COLO829 (cell line): ENCODE data around the gene FBLIM1.
"Not testable (repeated sequence)": the region's sequence is repeated elsewhere in the genome, so short reads cannot be mapped to it uniquely, and the experiment has no call there.

ENCODE experiments used
- DNase-seq: peaks from one replicate; pipeline ENCODE4 v3.0.0; 2012; ENCODE audit warnings: low spot score

FBLIM1 gene

GRCh38 chr1:15767941-15768340 is 9.3 kb downstream of the FBLIM1 start:
- DNase-seq = no peak

DNA sequence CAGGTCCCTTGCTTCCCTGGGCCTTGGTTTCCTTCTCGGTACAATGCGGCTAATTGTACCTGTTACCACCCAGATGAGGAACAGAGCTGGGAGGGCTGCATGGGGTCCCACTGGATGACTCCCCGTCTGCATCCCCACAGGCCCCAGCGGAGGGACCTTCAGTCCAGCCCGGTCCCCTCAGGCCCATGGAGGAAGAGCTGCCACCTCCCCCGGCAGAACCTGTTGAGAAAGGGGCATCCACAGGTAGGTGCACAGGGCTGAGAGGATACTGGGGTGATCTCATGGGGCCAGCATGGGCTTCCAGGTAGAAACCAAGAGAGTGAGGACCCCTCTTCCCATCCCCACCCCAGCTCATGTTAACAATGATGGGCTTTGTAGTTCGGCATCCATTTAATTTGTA is 9.8 kb downstream of the FBLIM1 start:
- no peak for DNase-seq

GRCh38 chr1:15770313-15770962 is 11.8 kb downstream of the FBLIM1 start:
- no peak for DNase-seq

- DNase-seq = no peak
These were observed 13.4 kb downstream of the FBLIM1 start for GRCh38 chr1:15771836-15772515.

GRCh38 chr1:15775706-15776105 is 17.1 kb downstream of the FBLIM1 start:
- no peak for DNase-seq

DNA sequence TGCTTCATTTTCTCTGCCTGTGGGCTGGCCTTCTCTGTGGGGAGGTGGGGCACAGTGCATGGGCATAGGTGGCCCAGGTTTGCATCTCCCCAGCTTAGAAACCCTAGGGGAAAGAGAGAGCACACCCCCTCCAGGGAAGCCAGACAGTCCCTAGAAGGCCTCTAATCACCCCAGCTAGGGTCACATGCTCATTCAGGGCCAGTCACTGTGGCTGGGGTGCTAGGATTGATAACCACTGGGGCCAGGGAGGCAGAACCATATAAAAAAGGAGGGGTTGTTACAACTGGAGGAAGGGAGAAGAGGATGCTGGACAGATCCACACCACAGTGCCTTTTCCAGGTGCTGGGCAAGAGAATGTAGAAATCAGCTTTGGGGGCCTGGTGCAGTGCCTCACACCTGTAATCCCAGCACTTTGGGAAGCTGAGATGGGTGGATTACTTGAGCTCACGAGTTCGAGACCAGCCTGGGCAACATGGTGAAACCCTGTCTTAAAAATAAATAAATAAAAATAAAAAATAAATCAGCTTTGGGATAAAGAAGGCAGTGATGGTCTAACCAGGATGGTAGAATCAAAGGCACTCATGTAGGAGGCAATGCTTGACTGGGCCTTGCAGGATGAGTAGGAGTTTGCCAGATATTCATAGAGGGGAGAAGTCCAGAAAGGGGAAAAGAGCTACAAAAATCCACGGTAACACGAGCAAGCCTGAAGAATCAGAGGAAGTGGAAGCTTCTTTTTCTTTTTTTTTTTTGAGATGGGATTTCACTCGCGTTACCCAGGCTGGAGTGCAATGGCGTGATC is 19.5 kb downstream of the FBLIM1 start:
- no peak for DNase-seq

DNA sequence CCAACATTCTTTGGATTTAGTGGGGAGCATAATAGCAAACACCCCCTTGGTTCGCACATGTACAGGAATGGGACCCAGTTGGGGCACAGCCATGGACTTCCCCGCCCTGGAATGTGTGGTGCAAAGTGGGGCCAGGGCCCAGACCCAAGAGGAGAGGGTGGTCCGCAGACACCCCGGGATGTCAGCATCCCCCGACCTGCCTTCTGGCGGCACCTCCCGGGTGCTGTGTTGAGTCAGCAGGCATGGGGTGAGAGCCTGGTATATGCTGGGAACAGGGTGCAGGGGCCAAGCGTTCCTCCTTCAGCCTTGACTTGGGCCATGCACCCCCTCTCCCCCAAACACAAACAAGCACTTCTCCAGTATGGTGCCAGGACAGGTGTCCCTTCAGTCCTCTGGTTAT is 27.1 kb downstream of the FBLIM1 start:
- no peak for DNase-seq

DNA sequence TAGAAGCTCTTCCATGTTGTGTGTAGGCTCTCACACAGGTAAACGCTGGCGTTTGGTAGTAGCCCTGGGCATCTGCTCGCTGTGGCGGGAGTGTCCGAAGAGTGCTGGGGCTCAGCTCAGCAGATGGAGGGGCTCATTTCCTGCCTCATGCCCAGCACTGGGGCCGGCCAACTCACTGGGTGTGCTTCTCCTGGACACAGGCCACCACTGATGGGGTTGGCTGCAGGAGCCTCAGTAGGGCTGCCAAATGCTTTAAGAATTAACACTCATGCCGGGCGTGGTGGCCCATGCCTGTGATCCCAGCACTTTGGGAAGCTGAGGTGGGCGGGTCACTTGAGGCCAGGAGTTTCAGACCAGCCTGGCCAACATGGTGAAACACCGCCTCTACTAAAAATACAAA is 28.0 kb downstream of the FBLIM1 start:
- DNase-seq = no peak

- no peak for DNase-seq
These were observed 30.2 kb downstream of the FBLIM1 start for GRCh38 chr1:15788624-15789301.

- DNase-seq = no peak
These were observed 37.5 kb downstream of the FBLIM1 start for GRCh38 chr1:15796086-15796462.

DNA sequence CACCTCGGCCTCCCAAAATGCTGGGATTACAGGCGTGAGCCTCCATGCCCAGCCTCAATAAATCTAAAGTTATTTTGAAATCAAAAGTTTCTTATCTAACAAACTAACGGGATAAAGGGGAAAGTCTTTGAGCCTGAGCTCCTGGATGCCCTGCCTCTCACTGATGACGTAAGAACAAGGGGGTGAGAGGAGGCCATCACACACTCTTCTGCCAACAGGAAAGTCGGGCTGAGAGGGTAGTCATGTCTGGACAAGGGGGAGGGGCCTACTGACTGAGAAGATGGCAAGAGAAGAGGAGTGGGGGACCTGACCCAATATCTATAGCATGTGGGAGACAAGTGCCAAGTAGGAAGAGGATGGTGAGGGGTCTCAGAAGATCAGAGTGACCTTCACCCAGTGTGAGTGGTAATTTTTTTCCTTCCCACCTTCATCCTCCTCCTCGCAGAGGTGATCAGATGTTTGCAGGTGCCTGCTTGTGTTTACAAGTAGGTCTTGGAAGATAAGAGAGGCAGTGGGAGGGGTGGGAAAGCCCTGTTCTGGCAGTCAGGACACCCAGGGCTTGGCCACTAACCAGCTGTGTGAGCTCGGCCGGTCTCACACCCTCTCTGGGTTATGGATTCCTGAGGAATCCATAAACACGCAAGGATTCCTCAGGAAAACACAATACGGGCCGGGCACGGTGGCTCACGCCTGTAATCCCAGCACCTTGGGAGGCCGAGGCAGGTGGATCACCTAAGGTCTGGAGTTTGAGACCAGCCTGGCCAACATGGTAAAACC is 39.2 kb downstream of the FBLIM1 start:
- DNase-seq = no peak

DNA sequence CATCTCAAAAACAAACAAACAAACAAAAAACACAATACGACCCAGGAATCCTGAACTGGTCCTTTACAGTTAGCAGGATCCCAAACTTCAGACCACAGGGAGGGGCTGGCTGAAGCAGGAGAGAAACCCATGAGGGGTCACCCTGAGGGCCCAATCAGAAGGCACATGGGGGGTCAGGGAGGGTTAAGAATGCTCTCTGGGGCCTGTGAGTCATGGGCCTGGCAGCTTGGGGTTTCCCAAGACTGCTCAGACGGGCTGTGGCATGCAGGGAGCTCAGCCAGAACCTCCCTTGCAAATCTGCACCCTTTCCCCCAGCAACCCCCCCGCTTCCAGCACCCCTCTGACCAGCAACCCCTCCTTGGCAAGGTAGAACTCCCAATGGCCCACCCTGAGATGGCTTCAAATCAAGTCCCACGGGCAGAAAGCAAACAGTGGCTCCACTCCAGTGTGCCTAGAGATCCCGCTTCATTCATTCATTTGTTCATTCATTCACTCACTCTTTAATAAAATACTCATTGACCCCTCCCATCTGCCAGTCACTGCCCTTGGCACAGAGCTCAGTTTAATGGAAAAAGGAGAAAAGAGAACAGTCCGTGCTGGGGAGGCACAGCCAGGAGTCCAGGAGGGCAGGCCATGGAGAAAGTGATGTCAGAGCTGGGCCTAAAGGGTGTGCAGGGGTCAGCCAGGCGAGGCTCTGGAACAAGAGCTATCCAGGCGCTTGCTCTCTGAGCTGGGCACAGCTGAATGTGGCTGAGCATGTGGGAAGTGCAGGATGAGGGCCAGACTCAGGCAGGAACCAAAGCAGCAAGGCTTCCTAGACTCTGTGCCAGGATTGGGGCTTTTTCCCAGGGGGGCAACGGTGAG is 40.6 kb downstream of the FBLIM1 start:
- DNase-seq = peak; percentile 54

- peak; percentile 75 for DNase-seq
These were observed 41.6 kb downstream of the FBLIM1 start for GRCh38 chr1:15799928-15800835.

- no peak for DNase-seq
These were observed 43.8 kb downstream of the FBLIM1 start for GRCh38 chr1:15802234-15802965.

GRCh38 chr1:15803380-15803779 is 44.8 kb downstream of the FBLIM1 start:
- no peak for DNase-seq

DNA sequence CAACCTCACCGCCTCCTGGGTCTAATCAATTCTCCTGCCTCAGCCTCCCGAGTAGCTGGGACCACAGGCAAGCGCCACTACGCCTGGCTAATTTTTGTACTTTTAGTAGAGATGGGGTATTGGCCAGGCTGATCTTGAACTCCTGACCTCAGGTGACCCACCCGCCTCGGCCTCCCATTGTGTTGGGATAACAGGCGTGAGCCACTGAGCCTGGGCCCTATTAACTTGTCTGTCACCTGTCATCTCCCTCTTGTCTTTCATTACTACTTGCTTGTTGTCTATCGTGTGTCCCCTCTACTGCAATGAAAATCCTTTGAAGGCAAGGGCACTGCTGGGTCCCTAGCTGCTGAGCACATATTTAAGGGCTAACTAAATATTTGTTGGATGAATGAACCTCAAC is 45.5 kb downstream of the FBLIM1 start:
- no peak for DNase-seq

- DNase-seq = no peak
These were observed 48.5 kb downstream of the FBLIM1 start for GRCh38 chr1:15807121-15807520.

- not testable (repeated sequence) for DNase-seq
These were observed 49.0 kb downstream of the FBLIM1 start, which contains the start of gene UQCRHL for GRCh38 chr1:15807549-15807948. Gene UQCRHL, minus strand, starts transcription at chr1:15807649. Its CDS starts 0 bp downstream, at chr1:15807649.

DNA sequence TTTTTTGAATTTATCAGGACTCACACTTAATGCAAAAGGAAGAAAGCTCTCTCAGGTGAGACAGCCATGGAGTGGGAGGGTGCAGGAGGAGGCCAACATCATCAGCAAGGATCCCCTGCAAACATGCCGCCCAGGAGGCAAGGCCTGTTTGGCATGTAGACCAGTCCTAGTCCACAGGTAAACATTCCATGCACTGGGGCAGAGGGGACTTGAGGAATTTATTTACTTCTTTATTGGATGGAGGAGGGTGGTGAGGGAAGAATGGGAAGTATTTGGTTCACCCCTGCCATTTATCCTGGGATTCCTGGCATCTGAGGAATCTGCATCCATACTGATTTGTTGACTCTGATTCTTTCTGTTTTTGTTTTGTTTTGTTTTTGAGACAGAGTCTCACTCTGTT is 50.4 kb downstream of the FBLIM1 start:
- DNase-seq = no peak
